ENCODE measurements around the gene MYO18A.
"Not testable (repeated sequence)": the region's sequence is repeated elsewhere in the genome, so short reads cannot be mapped to it uniquely, and the experiment has no call there.

MYO18A gene

GRCh38 chr17:29205047-29205446 lies 24.8 kb upstream of the MYO18A start (continued):
- TF ChIP-seq ZNF513 (tag by site-specific recombination; IDR thresholded peaks at IDR 0.05) (no peak), ZSCAN5A (tag by site-specific recombination; IDR thresholded peaks at IDR 0.05) (no peak), ZNF302 (tag by site-specific recombination; IDR thresholded peaks at IDR 0.05; ENCODE audit: low read depth) (no peak), RBAK (tag by site-specific recombination; IDR thresholded peaks at IDR 0.05) (no peak), ZNF580 (tag by site-specific recombination; IDR thresholded peaks at IDR 0.05) (no peak)

- CTCF ChIA-PET, result interaction anchor here (0.6 to 3.2 kb wide), 9 partner anchors 7 to 87 kb away, joined by 3 to 12 read pairs (median 4); partner anchors contain the start of gene MYO18A
- POLR2A ChIA-PET; H3K4me3 ChIP-seq (ENCODE audit: low read depth, low read length); H3K4me1 ChIP-seq (ENCODE audit: control insufficient read depth, insufficient read depth, low read length); H3K27ac ChIP-seq (ENCODE audit: extremely low read depth, low read depth, low read length); H3K9me3 ChIP-seq (ENCODE audit: control insufficient read depth, insufficient read depth, low read depth, low read length); H3K36me3 ChIP-seq (ENCODE audit: control insufficient read depth in 2 of 2, insufficient read depth in 1 of 2, low read length in 2 of 2): not testable (repeated sequence)
- TF ChIP-seq ZSCAN30 (tag by site-specific recombination; IDR thresholded peaks at IDR 0.05), result peak; percentile 12; the same call in 1 of the 2 replicates
- 0 out of 2 replicates have a peak, but pooled peaks have one; percentile 13 for TF ChIP-seq CTCF (tag by site-specific recombination; IDR thresholded peaks at IDR 0.05)
- 0 out of 2 replicates have a peak, but pooled peaks have one; percentile 29 for TF ChIP-seq ZBTB6 (tag by site-specific recombination; IDR thresholded peaks at IDR 0.05)
- TF ChIP-seq ZNF561 (tag by site-specific recombination; IDR thresholded peaks at IDR 0.05; ENCODE audit: borderline replicate concordance), result 0 out of 2 replicates have a peak, but pooled peaks have one; percentile 20
- peak; percentile 91 for TF ChIP-seq ZBTB17 (tag by site-specific recombination; IDR thresholded peaks at IDR 0.05)
- peak; percentile 95 for TF ChIP-seq ZBTB20 (tag by site-specific recombination; IDR thresholded peaks at IDR 0.05)
- peak; percentile 78 for TF ChIP-seq ZNF335 (tag by site-specific recombination; conservative IDR thresholded peaks at IDR 0.05)
These were observed 24.0 kb upstream of the MYO18A start for GRCh38 chr17:29204068-29204804.

GRCh38 chr17:29197516-29198272 lies 17.5 kb upstream of the MYO18A start:
- H3K4me1 ChIP-seq (ENCODE audit: control insufficient read depth, insufficient read depth, low read length), result no peaks in the 10 kb centered on the region
- no peak overlapping the region for H3K4me3 ChIP-seq (ENCODE audit: low read depth, low read length)
- H3K9me3 ChIP-seq (ENCODE audit: control insufficient read depth, insufficient read depth, low read depth, low read length), result no peaks in the 10 kb centered on the region
- POLR2A ChIA-PET, result no interaction called here
- H3K36me3 ChIP-seq (ENCODE audit: control insufficient read depth in 2 of 2, insufficient read depth in 1 of 2, low read length in 2 of 2), result no peaks in the 10 kb centered on the region
- H3K27ac ChIP-seq (ENCODE audit: extremely low read depth, low read depth, low read length), result no peak overlapping the region
- TF ChIP-seq ZNF707 (tag by site-specific recombination; IDR thresholded peaks at IDR 0.05) (no peak), ZNF341 (tag by site-specific recombination; IDR thresholded peaks at IDR 0.05; ENCODE audit: low read depth) (no peak), ZNF639 (tag by site-specific recombination; IDR thresholded peaks at IDR 0.05) (no peak), ZNF449 (tag by site-specific recombination; IDR thresholded peaks at IDR 0.05) (peak; percentile 92), ZNF600 (tag by site-specific recombination; IDR thresholded peaks at IDR 0.05) (peak; percentile 51; the same call in 1 of the 2 replicates)
- CTCF ChIA-PET, result interaction anchor here (0.9 to 10.1 kb wide), 5 partner anchors 17 to 86 kb away, joined by 3 to 87 read pairs (median 4); no protein-coding TSS in a partner anchor

Data from HEK293 (cell line).